Measurements from ENCODE around the gene CDPF1. TPM values are rescaled to one million over a fixed set of nuclear protein-coding genes. Genes with fewer than 3 reads are reported as not detected.
A peak's percentile ranks its signal among the peaks of the same experiment; 100 is the strongest.

Gene CDPF1
- total RNA-seq, 1 donor from 2014 or later: 6.7 TPM

DNA sequence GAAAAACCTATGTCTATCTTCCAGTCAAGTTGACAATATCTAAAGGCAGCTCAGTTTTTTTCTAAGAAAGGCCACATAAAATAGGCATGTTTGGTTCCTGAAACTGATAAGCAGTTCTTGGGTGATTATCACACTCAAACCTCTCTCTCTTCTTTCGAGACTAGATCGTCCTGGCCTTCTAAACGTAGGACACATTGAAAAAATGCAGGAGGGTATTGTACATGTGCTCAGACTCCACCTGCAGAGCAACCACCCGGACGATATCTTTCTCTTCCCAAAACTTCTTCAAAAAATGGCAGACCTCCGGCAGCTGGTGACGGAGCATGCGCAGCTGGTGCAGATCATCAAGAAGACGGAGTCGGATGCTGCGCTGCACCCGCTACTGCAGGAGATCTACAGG lies 15.1 kb downstream of the CDPF1 start:
- no peak for DNase-seq (ENCODE audit: low spot score)
- Histone ChIP-seq H3K36me3 (no peaks in the 10 kb centered on the region), H3K9ac (no peak overlapping the region), H3K79me2 (ENCODE audit: low read depth) (no peaks in the 10 kb centered on the region), H4K20me1 (ENCODE audit: low read depth) (no peaks in the 10 kb centered on the region), H3K27ac (no peak overlapping the region), H3F3A (ENCODE audit: low read depth) (no peaks in the 10 kb centered on the region), H3K9me3 (ENCODE audit: low read depth) (no peaks in the 10 kb centered on the region), H3K27me3 (no peaks in the 10 kb centered on the region), H2AFZ (replicated peaks) (no peak overlapping the region), H3K4me1 (no peaks in the 10 kb centered on the region), H3K4me3 (no peak overlapping the region), H3K4me2 (no peak overlapping the region)
- Mint-ChIP-seq H3K4me1 (peaks cover 4% of the 10 kb centered on the region), H3K4me3 (no peak overlapping the region), H3K27ac (no peak overlapping the region), H3K9me3 (no peaks in the 10 kb centered on the region), H3K36me3 (no peaks in the 10 kb centered on the region), H3K27me3 (ENCODE audit: insufficient read depth, low read depth) (peaks cover 2% of the 10 kb centered on the region)
- TF ChIP-seq, protein P1, sequence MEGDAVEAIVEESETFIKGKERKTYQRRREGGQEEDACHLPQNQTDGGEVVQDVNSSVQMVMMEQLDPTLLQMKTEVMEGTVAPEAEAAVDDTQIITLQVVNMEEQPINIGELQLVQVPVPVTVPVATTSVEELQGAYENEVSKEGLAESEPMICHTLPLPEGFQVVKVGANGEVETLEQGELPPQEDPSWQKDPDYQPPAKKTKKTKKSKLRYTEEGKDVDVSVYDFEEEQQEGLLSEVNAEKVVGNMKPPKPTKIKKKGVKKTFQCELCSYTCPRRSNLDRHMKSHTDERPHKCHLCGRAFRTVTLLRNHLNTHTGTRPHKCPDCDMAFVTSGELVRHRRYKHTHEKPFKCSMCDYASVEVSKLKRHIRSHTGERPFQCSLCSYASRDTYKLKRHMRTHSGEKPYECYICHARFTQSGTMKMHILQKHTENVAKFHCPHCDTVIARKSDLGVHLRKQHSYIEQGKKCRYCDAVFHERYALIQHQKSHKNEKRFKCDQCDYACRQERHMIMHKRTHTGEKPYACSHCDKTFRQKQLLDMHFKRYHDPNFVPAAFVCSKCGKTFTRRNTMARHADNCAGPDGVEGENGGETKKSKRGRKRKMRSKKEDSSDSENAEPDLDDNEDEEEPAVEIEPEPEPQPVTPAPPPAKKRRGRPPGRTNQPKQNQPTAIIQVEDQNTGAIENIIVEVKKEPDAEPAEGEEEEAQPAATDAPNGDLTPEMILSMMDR (IDR thresholded peaks at IDR 0.05): no peak
- TF ChIP-seq EZH2phosphoT487 (IDR thresholded peaks at IDR 0.05) (no peak), EZH2 (IDR thresholded peaks at IDR 0.05) (no peak)

DNA sequence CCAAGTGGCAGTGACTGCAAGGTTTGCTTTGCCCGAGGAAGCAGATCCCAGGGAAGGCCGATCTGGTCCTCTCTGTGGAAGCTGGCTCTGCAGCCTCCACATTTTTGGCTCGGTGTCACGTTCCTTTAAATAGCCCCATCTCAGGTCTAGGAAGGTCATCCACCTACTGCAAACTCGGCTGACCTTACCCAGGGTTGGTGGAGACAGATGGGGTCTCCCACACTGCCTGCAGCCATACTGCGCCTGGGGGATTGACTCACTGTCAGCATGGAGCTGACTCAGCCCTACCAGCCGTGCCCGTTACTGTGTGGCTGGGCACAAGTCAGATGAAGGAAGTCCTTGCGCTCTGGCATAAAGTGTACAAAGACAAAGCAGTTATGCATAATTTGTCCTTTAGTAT lies 16.9 kb downstream of the CDPF1 start:
- Mint-ChIP-seq H3K36me3 (no peaks in the 10 kb centered on the region), H3K27me3 (ENCODE audit: insufficient read depth, low read depth) (peaks cover 2% of the 10 kb centered on the region), H3K9me3 (no peaks in the 10 kb centered on the region), H3K27ac (peak overlapping the region; percentile 36), H3K4me1 (peaks cover 4% of the 10 kb centered on the region), H3K4me3 (no peak overlapping the region)
- Histone ChIP-seq H3K27ac (no peak overlapping the region), H3K36me3 (no peaks in the 10 kb centered on the region), H3K79me2 (ENCODE audit: low read depth) (no peaks in the 10 kb centered on the region), H3K4me1 (no peaks in the 10 kb centered on the region), H4K20me1 (ENCODE audit: low read depth) (no peaks in the 10 kb centered on the region), H3K4me3 (no peak overlapping the region), H3K9ac (no peak overlapping the region), H3K9me3 (ENCODE audit: low read depth) (no peaks in the 10 kb centered on the region), H3F3A (ENCODE audit: low read depth) (no peaks in the 10 kb centered on the region), H3K4me2 (no peak overlapping the region), H3K27me3 (no peaks in the 10 kb centered on the region), H2AFZ (replicated peaks) (no peak overlapping the region)
- DNase-seq (ENCODE audit: low spot score): no peak
- no peak for TF ChIP-seq EZH2phosphoT487 (IDR thresholded peaks at IDR 0.05)
- TF ChIP-seq EZH2 (IDR thresholded peaks at IDR 0.05): no peak
- TF ChIP-seq, protein P1 (IDR thresholded peaks at IDR 0.05): no peak

DNA sequence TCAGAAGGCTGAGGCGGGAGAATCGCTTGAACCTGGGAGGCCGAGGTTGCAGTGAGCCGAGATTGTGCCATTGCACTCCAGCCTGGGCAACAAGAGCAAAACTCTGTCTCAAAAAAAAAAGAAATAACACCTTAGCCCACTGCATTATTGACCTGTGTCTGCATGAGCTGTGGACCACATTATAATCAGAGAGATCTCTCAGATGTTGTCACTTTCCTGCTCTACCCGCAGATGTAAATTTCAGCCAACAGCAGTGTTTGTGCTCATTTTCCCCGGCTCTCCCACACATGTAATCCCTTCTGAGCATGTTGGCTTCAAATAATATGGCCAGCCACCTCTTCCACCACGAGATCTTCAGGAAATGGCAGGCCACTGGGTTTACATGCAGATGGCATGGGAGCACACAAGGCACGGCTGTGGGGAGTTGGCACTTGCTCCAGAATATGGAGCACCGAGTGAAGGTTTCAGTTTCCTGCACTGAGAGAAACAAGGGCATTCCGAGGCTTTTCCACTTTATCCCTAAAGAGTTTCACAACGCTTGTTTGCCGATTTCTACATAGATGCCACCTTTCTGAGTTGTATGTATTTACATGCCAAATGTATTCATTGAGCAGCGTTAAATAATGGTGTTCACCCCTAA lies 19.7 kb downstream of the CDPF1 start:
- no peak overlapping the region for H3K27ac Mint-ChIP-seq
- H3K9ac ChIP-seq: no peak overlapping the region
- no peaks in the 10 kb centered on the region for H3K9me3 Mint-ChIP-seq
- H3K9me3 ChIP-seq (ENCODE audit: low read depth): no peaks in the 10 kb centered on the region
- H3K27me3 ChIP-seq: no peaks in the 10 kb centered on the region
- H3K36me3 Mint-ChIP-seq: peaks cover 3% of the 10 kb centered on the region
- H3F3A ChIP-seq (ENCODE audit: low read depth): no peaks in the 10 kb centered on the region
- peaks cover 8% of the 10 kb centered on the region for H3K4me1 Mint-ChIP-seq
- TF ChIP-seq EZH2 (IDR thresholded peaks at IDR 0.05) (no peak), EZH2phosphoT487 (IDR thresholded peaks at IDR 0.05) (no peak)
- TF ChIP-seq, protein P1 (IDR thresholded peaks at IDR 0.05): no peak
- no peak overlapping the region for H2AFZ ChIP-seq (replicated peaks)
- peaks cover 2% of the 10 kb centered on the region for H3K27me3 Mint-ChIP-seq (ENCODE audit: insufficient read depth, low read depth)
- H4K20me1 ChIP-seq (ENCODE audit: low read depth): no peaks in the 10 kb centered on the region
- no peak overlapping the region for H3K4me3 Mint-ChIP-seq
- no peak overlapping the region for H3K27ac ChIP-seq
- no peaks in the 10 kb centered on the region for H3K36me3 ChIP-seq
- H3K4me3 ChIP-seq: no peak overlapping the region
- no peak overlapping the region for H3K4me2 ChIP-seq
- H3K4me1 ChIP-seq: no peaks in the 10 kb centered on the region
- no peaks in the 10 kb centered on the region for H3K79me2 ChIP-seq (ENCODE audit: low read depth)
- DNase-seq (ENCODE audit: low spot score): no peak

Measured in neural progenitor cell (in vitro differentiated cells).